Esophagus muscularis mucosa (tissue), 3 donors: ENCODE measurements around the gene BMAL1.

Experiments
- CTCF ChIP-seq, 3 experiments: fragments of 200-600 bp in 2 of 3; fragments of 450-650 bp in 1 of 3; sonication (generic) in 2 of 3; IDR thresholded peaks; one replicate each; pipeline ENCODE4 v1.5.1; 2017 to 2019; ENCODE audit warnings: antibody characterized with exemption in 3 of 3, mild to moderate bottlenecking in 2 of 3, moderate library complexity in 1 of 3
- POLR2AphosphoS5 ChIP-seq, 2 donors: sonication (generic); formaldehyde crosslinking; IDR thresholded peaks; one replicate each; pipeline ENCODE4 v1.6.1; 2017; ENCODE audit warnings: antibody characterized with exemption in 2 of 2

- TF ChIP-seq CTCF (IDR thresholded peaks at IDR 0.05) (no peak), POLR2AphosphoS5 (IDR thresholded peaks at IDR 0.05) (no peak)
Observed at GRCh38 chr11:13302420-13302958, 24.9 kb downstream of the BMAL1 start.
